ENCODE results near the gene GPX2. TPM values are rescaled to one million over a fixed set of nuclear protein-coding genes. Genes with fewer than 3 reads are reported as not detected.

The GPX2 gene
- total RNA-seq, 1 experiment from 2014 or later = not detected

DNA sequence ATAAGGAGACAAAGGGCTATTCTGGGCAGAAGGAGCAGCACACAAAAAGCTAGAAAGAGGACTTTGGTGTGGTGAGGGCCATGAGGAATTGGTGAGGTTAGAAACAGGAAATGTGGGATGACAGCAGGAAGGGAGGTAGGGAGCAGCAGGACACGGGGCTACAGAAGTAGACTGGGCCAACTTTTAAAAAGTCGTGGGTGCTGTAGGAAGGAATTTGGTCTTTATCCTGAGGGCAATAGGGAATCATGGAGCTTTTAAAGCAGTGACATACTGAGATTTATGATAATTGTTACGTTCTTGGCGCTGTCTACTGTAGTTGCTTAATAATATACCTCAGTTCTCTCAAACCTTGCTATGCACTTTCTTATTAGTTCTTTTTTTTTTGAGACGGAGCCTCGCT lies 36.5 kb downstream of the GPX2 start:
- Histone ChIP-seq H3K4me3 (no peak overlapping the region), H3K9me3 (no peaks in the 10 kb centered on the region), H3K27me3 (peaks cover 3% of the 10 kb centered on the region; the same call in 1 of the 2 replicates), H3K36me3 (no peaks in the 10 kb centered on the region)
- no peak for DNase-seq

DNA sequence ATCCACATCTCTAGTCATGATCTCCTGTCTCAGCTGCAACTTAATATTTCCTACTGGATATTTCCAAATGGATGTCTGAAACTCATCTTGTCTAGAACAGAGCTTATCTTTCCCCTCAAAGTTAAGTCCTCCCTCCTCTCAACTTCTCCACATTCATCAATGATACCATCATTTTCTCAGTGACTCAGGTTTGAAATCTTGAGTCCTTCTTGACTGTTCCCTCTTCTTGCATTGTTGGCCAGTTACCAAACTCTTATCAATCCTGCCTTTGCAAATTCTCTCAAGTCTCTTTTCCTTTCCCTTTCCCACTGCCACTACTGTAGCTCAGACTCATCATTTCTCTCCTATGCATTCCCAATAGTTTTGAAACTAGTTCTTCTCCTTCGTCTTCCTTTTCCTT lies 42.6 kb downstream of the GPX2 start:
- H3K27me3 ChIP-seq = no peaks in the 10 kb centered on the region; the same call in none of the 2 replicates
- H3K36me3 ChIP-seq = no peaks in the 10 kb centered on the region
- DNase-seq = no peak
- H3K4me3 ChIP-seq = no peak overlapping the region
- H3K9me3 ChIP-seq = no peaks in the 10 kb centered on the region

DNA sequence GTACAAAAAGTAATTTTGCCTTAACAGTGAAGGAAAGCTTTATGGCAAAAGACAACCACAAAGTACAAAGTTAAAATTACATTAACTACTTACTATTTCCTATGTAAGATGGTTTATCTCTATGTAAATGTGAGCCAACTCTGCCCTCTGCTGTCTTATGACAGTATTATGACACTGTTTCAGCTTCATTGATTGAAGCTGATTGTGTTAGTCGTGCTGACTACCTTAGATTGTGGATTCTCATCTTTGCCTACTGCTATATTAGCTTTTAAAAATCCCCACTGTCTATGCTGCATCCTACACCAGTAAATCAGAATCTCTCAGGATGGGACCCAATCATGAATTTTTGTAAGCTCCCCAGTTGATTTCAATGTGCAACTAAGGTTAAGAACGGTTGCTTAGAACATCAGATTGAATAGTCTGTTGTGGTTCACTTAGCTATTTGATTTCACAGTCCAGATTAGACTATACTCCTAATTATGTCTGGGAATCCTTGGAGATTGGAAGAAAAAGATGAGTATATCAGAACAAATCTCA lies 50.6 kb downstream of the GPX2 start:
- Histone ChIP-seq H3K27me3 (peaks cover 5% of the 10 kb centered on the region), H3K4me3 (no peak overlapping the region), H3K9me3 (no peaks in the 10 kb centered on the region), H3K36me3 (no peaks in the 10 kb centered on the region)
- no peak for DNase-seq

DNA sequence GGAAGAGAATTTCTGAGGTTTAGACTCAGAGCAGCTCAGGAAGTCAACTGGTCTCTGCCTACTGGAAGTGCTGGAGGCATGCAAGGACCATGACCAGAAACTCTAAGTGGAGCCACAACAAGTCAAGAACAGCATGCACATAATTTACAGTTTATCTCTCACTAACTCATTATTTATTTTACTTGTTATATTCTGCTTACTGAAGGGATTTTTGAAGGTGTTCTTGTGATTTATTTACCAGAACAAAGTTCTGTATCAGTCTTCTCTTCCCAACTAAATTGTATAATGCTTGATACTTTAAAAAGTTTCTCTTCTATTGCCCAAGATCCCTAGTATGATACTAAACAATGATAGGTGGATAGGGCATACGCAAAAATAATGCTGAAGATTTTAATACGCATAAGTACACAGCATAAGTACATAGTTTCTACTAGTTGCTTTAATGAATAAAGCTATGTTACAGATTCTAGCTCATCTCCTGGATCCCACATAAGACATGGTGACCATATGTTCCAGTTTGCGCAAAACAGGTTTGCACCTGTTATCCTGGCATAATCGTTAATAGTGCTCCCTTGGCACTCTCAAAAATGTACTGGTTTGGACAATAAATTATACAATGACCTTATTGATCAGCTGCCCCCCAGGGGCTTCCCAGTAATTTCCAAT lies 51.2 kb downstream of the GPX2 start:
- no peak for DNase-seq
- Histone ChIP-seq H3K4me3 (no peak overlapping the region), H3K9me3 (no peaks in the 10 kb centered on the region), H3K36me3 (no peaks in the 10 kb centered on the region), H3K27me3 (peaks cover 5% of the 10 kb centered on the region)

DNA sequence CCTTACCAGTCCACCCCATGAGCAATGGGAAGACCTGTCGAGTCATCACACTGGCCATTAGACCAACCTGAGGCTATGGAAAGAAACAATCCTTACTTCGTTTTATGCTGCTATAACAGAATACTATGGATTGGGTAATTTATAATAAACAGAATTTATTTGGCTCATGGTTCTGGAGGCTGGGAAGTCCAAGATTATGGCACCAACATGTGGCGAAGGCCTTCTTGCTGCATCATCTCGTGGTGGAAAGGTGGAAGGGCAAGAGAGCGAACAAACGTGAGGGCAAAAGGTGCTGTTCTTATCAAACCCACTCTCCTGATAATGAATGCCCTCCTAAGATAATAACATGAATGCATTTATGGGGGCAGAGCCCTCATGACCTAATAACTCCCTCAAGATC lies 53.2 kb downstream of the GPX2 start:
- DNase-seq = no peak
- Histone ChIP-seq H3K27me3 (peaks cover 14% of the 10 kb centered on the region), H3K4me3 (no peak overlapping the region)

More for the DNA sequence above, 53.2 kb downstream of the GPX2 start:
- H3K9me3 ChIP-seq = no peaks in the 10 kb centered on the region
- H3K36me3 ChIP-seq = no peaks in the 10 kb centered on the region

Other genes with a start within 250 kb of the GPX2 start
- gene PLEKHG3, start 238.3 kb downstream of the GPX2 start, total RNA-seq (2014; rRNA removed; shearing (Covaris generic); ENCODE audit: low replicate concordance) = 20.2 and 24.1 TPM in 2 replicates
- 0.13 TPM in 1 of 2 replicates, not detected in the other for gene SPTB, start 62.8 kb downstream of the GPX2 start, total RNA-seq (2014; rRNA removed; shearing (Covaris generic); ENCODE audit: low replicate concordance)
- 12.3 and 15.7 TPM in 2 replicates for gene CHURC1, start 28.3 kb downstream of the GPX2 start, total RNA-seq (2014; rRNA removed; shearing (Covaris generic); ENCODE audit: low replicate concordance)
- 1.0 and 3.4 TPM in 2 replicates for gene RAB15, start 29.6 kb upstream of the GPX2 start, total RNA-seq (2014; rRNA removed; shearing (Covaris generic); ENCODE audit: low replicate concordance)
- 0.72 and 5.1 TPM in 2 replicates for gene FNTB, start 44.1 kb upstream of the GPX2 start, total RNA-seq (2014; rRNA removed; shearing (Covaris generic); ENCODE audit: low replicate concordance)
- 26.6 and 30.8 TPM in 2 replicates for gene MAX, start 159.8 kb upstream of the GPX2 start, total RNA-seq (2014; rRNA removed; shearing (Covaris generic); ENCODE audit: low replicate concordance)